H1 (cell line): Measurements from ENCODE around the gene IL4. TPM values are rescaled to one million over a fixed set of nuclear protein-coding genes. Genes with fewer than 3 reads are reported as not detected.

ENCODE experiments used
- CTCF ChIA-PET: fragments of 300-600 bp; sonication (Branson Sonifier 250); formaldehyde crosslinking; loops from one replicate; lab custom pipeline; 2021; ENCODE audit not compliant: partially characterized antibody; lab: Charles Lee
- POLR2A ChIA-PET: fragments of 300-600 bp; sonication (Branson Sonifier 250); formaldehyde crosslinking; loops from one replicate; lab custom pipeline; 2021; ENCODE audit warnings: inconsistent platforms; ENCODE audit not compliant: partially characterized antibody; lab: Charles Lee
- DNase-seq, 2 experiments: peaks; one replicate each; pipeline versions ENCODE4 v3.0.0 to v3.0.0-alpha.2; 2010 to 2022; ENCODE audit warnings: low spot score in 2 of 2, low read depth in 1 of 2, mixed read lengths in 1 of 2
- FAIRE-seq: peaks from 2 replicates; lab custom pipeline; 2011; peaks lifted over from hg19 to GRCh38; lab: Jason Lieb, UNC
- H2AFZ ChIP-seq: 2 replicates; pipeline ENCODE4 v1.8.1; 2012; ENCODE audit warnings: low read length, inconsistent platforms
- H2AK5ac ChIP-seq: 2 replicates; pipeline ENCODE4 v1.6.1; 2013; ENCODE audit warnings: low read depth, low read length
- H2BK120ac ChIP-seq: replicated peaks from 2 replicates; pipeline ENCODE3; 2013; ENCODE audit warnings: low read depth, low read length, inconsistent platforms
- H2BK12ac ChIP-seq: 2 replicates; pipeline ENCODE4 v1.6.1; 2013; ENCODE audit warnings: low read depth, low read length
- H2BK15ac ChIP-seq: 2 replicates; pipeline ENCODE4 v1.6.1; 2013; ENCODE audit warnings: low read length
- H2BK20ac ChIP-seq: 2 replicates; pipeline ENCODE4 v1.6.1; 2013; ENCODE audit warnings: low read length
- H2BK5ac ChIP-seq: 2 replicates; pipeline ENCODE4 v1.6.1; 2013; ENCODE audit warnings: low read depth, low read length
- H3K14ac ChIP-seq: 2 replicates; pipeline ENCODE4 v1.6.1; 2013; ENCODE audit warnings: inconsistent platforms; ENCODE audit not compliant: insufficient read length
- H3K18ac ChIP-seq: 2 replicates; pipeline ENCODE4 v1.6.1; 2013; ENCODE audit warnings: low read length; ENCODE audit errors: extremely low read depth
- H3K23ac ChIP-seq: 2 replicates; pipeline ENCODE4 v1.6.1; 2013; ENCODE audit warnings: inconsistent platforms; ENCODE audit not compliant: insufficient read length
- H3K23me2 ChIP-seq: 2 replicates; pipeline ENCODE4 v1.6.1; 2013; ENCODE audit warnings: low read depth, low read length
- H3K27ac ChIP-seq: 2 replicates; pipeline ENCODE4 v1.6.1; 2011; ENCODE audit warnings: low read depth, low read length, inconsistent platforms
- H3K27me3 ChIP-seq, 4 experiments: replicated peaks in 1 of 4; 1 replicate in 1 of 4; 2 replicates in 3 of 4; pipeline versions ENCODE4 v1.6.1 to v1.8.1; 2011 to 2013; ENCODE audit warnings: low read length in 3 of 4, mild to moderate bottlenecking in 3 of 4, inconsistent platforms in 2 of 4, mixed read lengths in 2 of 4, moderate library complexity in 1 of 4; ENCODE audit not compliant: control insufficient read depth in 3 of 4, insufficient read depth in 3 of 4; ENCODE audit errors: extremely low read depth in 1 of 4
- H3K36me3 ChIP-seq, 4 experiments: 2 replicates each; pipeline versions ENCODE4 v1.6.1 to v1.8.1; 2011 to 2013; ENCODE audit warnings: mild to moderate bottlenecking in 4 of 4, low read length in 3 of 4, moderate library complexity in 2 of 4, control low read depth in 1 of 4, inconsistent platforms in 1 of 4; ENCODE audit not compliant: insufficient read depth in 4 of 4, control insufficient read depth in 2 of 4
- H3K4ac ChIP-seq: replicated peaks from 2 replicates; pipeline ENCODE3; 2013; ENCODE audit warnings: low read length, low read depth, mixed read lengths, inconsistent platforms; ENCODE audit not compliant: insufficient read length
- H3K4me1 ChIP-seq, 4 experiments: replicated peaks in 1 of 4; 1 replicate in 1 of 4; 2 replicates in 3 of 4; pipeline versions ENCODE4 v1.6.1 to v1.8.1; 2011 to 2013; ENCODE audit warnings: low read length in 3 of 4, inconsistent platforms in 2 of 4, mixed read lengths in 1 of 4; ENCODE audit not compliant: insufficient read depth in 4 of 4, control insufficient read depth in 3 of 4
- H3K4me2 ChIP-seq, 2 experiments: 2 replicates each; pipeline versions ENCODE4 v1.6.1 to v1.8.1; 2011 to 2013; ENCODE audit warnings: low read depth in 2 of 2, low read length in 2 of 2, control low read depth in 1 of 2, inconsistent platforms in 1 of 2, mild to moderate bottlenecking in 1 of 2; ENCODE audit not compliant: insufficient read depth in 1 of 2
- H3K4me3 ChIP-seq, 4 experiments: fragments of 200-600, 300-600 bp in 1 of 4; sonication (generic), shearing (Covaris generic), sonication (Bioruptor Twin) in 1 of 4; 2 replicates each; pipeline versions ENCODE4 v1.5.1 to v1.8.1; 2011 to 2016; ENCODE audit warnings: low read length in 4 of 4, low read depth in 3 of 4, control low read depth in 2 of 4, inconsistent platforms in 2 of 4, mild to moderate bottlenecking in 2 of 4, mixed read lengths in 1 of 4, moderate library complexity in 1 of 4; ENCODE audit not compliant: insufficient read depth in 2 of 4; ENCODE audit errors: extremely low read depth in 1 of 4
- H3K56ac ChIP-seq: replicated peaks from 2 replicates; pipeline ENCODE3; 2013; ENCODE audit warnings: low read depth, mild to moderate bottlenecking, mixed read lengths, low read length, inconsistent platforms; ENCODE audit not compliant: insufficient read length
- H3K79me1 ChIP-seq: 2 replicates; pipeline ENCODE4 v1.6.1; 2013; ENCODE audit warnings: low read depth, low read length, control low read depth
- H3K79me2 ChIP-seq, 2 experiments: 2 replicates each; pipeline versions ENCODE4 v1.6.1 to v1.8.1; 2012 to 2013; ENCODE audit warnings: low read length in 2 of 2, mild to moderate bottlenecking in 2 of 2, inconsistent platforms in 1 of 2; ENCODE audit not compliant: insufficient read depth in 2 of 2, control insufficient read depth in 1 of 2
- H3K9ac ChIP-seq, 4 experiments: replicated peaks in 1 of 4; 1 replicate in 1 of 4; 2 replicates in 3 of 4; pipeline versions ENCODE4 v1.6.1 to v1.8.1; 2011 to 2013; ENCODE audit warnings: low read depth in 3 of 4, low read length in 3 of 4, control low read depth in 2 of 4, mild to moderate bottlenecking in 2 of 4, moderate library complexity in 2 of 4, inconsistent platforms in 1 of 4; ENCODE audit errors: extremely low read depth in 1 of 4
- H3K9me3 ChIP-seq, 2 experiments: 2 replicates each; pipeline versions ENCODE4 v1.6.1 to v1.8.1; 2012 to 2013; ENCODE audit warnings: mild to moderate bottlenecking in 2 of 2, moderate library complexity in 2 of 2, control low read depth in 1 of 2, inconsistent platforms in 1 of 2, low read depth in 1 of 2, low read length in 1 of 2, mixed read lengths in 1 of 2; ENCODE audit not compliant: insufficient read depth in 2 of 2
- H4K20me1 ChIP-seq, 2 experiments: replicated peaks in 1 of 2; 2 replicates each; pipeline versions ENCODE3 to v1.8.1; 2011 to 2013; ENCODE audit warnings: inconsistent platforms in 2 of 2, low read length in 2 of 2, mild to moderate bottlenecking in 1 of 2; ENCODE audit not compliant: insufficient read depth in 2 of 2, control insufficient read depth in 1 of 2
- H4K5ac ChIP-seq: 2 replicates; pipeline ENCODE4 v1.6.1; 2013; ENCODE audit warnings: low read length, low read depth, mixed read lengths, inconsistent platforms; ENCODE audit not compliant: insufficient read length
- H4K8ac ChIP-seq: 2 replicates; pipeline ENCODE4 v1.8.0; 2013; ENCODE audit warnings: mild to moderate bottlenecking, moderate library complexity, low read length, inconsistent platforms; ENCODE audit not compliant: insufficient read depth; ENCODE audit errors: extremely low read depth
- H4K91ac ChIP-seq: replicated peaks from 2 replicates; pipeline ENCODE3; 2013; ENCODE audit warnings: low read length, mixed read lengths, inconsistent platforms; ENCODE audit not compliant: insufficient read length
- KDM5A ChIP-seq: fragments of 200-600 bp; IDR thresholded peaks from 2 replicates; pipeline ENCODE4 v1.7.1; 2012; ENCODE audit warnings: mild to moderate bottlenecking, low read length, inconsistent platforms, mixed read lengths
- RAD21 ChIP-seq, 2 experiments: IDR thresholded peaks in 1 of 2; conservative IDR thresholded peaks in 1 of 2; 2 replicates each; pipeline ENCODE4 v1.6.1; 2011; ENCODE audit warnings: low read depth in 2 of 2, low read length in 2 of 2, improper control_type of control experiment in 1 of 2, inconsistent platforms in 1 of 2, mild to moderate bottlenecking in 1 of 2, moderate library complexity in 1 of 2
- WGBS, 2 experiments: shearing (Covaris generic) in 1 of 2; methylation state at CpG; one replicate each; pipeline versions ENCODE4 v1.1.6 to v1.1.7; 2013 to 2015; ENCODE audit warnings: low lambda C conversion rate in 2 of 2, mixed read lengths in 2 of 2, inconsistent platforms in 1 of 2, low coverage in 1 of 2, missing lambda C conversion rate in 1 of 2; ENCODE audit not compliant: insufficient replicate concordance in 2 of 2, insufficient coverage in 1 of 2, insufficient read length in 1 of 2; ENCODE audit errors: extremely low coverage in 1 of 2, missing lambda C conversion rate in 1 of 2; 5-methylcytosine and 5-hydroxymethylcytosine counted together
- polyA plus RNA-seq, 7 experiments: library from polyadenylated mRNA; depleted of rRNA in 3 of 7; stranded (reverse) in 5 of 7; unstranded in 2 of 7; fragments of >200 nt in 5 of 7; fragments of 200-250 nt in 2 of 7; gene quantifications; 1 replicate in 5 of 7; 2 replicates in 1 of 7; 4 replicates in 1 of 7; pipeline versions ENCODE4 v1.2.1 to v1.2.3, GENCODE V29; 2011 to 2013; ENCODE audit warnings: missing spikeins in 2 of 7, mixed read lengths in 2 of 7
- total RNA-seq: library from RNA; stranded (reverse); fragmentation: NEBNext Ultra II Directional; extraction: Animal tissue kit (Norgen Biotek cat#: 25700); gene quantifications from 2 replicates; pipeline ENCODE4 v1.2.1, GENCODE V29; 2021

IL4 gene
- total and polyA plus RNA-seq, 2 of the 8 experiments (the other 6 are each of a cell fraction or from before 2014, with no cell fraction given) = not detected

- no peak overlapping the region for H2BK20ac ChIP-seq
- H2BK12ac ChIP-seq = no peak overlapping the region
- no peaks in the 10 kb centered on the region for H3K36me3 ChIP-seq
- H3K4me2 ChIP-seq = no peak overlapping the region
- H3K4me1 ChIP-seq = no peaks in the 10 kb centered on the region
- no peak overlapping the region for H3K27ac ChIP-seq
- no peak overlapping the region for H3K4me3 ChIP-seq
- no peak overlapping the region for H3K9ac ChIP-seq
- no peak overlapping the region for H2AFZ ChIP-seq
- H3K14ac ChIP-seq = no peak overlapping the region
- H3K23ac ChIP-seq = no peak overlapping the region
- H2BK5ac ChIP-seq = no peak overlapping the region
- FAIRE-seq (no peak), DNase-seq (no peak)
- H4K8ac ChIP-seq = no peak overlapping the region
- no peaks in the 10 kb centered on the region for H3K79me2 ChIP-seq
- H3K27me3 ChIP-seq = no peaks in the 10 kb centered on the region
- H3K9me3 ChIP-seq = no peaks in the 10 kb centered on the region
- no peak overlapping the region for H3K4ac ChIP-seq
- no peak overlapping the region for H3K56ac ChIP-seq
- CTCF ChIA-PET = interaction anchor here (1.0 kb wide), 3 partner anchors 12 to 156 kb away, joined by 3 read pairs; no protein-coding TSS in a partner anchor
- WGBS, 2 experiments = 86% methylated on average over 6 of the region's 6 CpGs; no CpG with 5 or more reads in 1 of the 2 experiments
- no peaks in the 10 kb centered on the region for H3K79me1 ChIP-seq
- no peak overlapping the region for H2BK120ac ChIP-seq
- H3K18ac ChIP-seq = no peak overlapping the region
- no peak overlapping the region for H4K91ac ChIP-seq
- no peak overlapping the region for H2BK15ac ChIP-seq
- H4K5ac ChIP-seq = no peak overlapping the region
- no peak overlapping the region for H2AK5ac ChIP-seq
- H4K20me1 ChIP-seq = no peaks in the 10 kb centered on the region
- H3K23me2 ChIP-seq = no peaks in the 10 kb centered on the region; the same call in 1 of the 2 replicates
- POLR2A ChIA-PET = no interaction called here
- TF ChIP-seq KDM5A (no peak), RAD21 (IDR thresholded peaks at IDR 0.05 in 1 of 2, conservative IDR thresholded peaks at IDR 0.05 in 1 of 2; ENCODE audit: low read depth in 2 of 2, low read length in 2 of 2) (no peak)
These were observed 10.7 kb downstream of the IL4 start for GRCh38 chr5:132684491-132684890.
